ENCODE measurements around the gene SLX4IP. TPM values are rescaled to one million over a fixed set of nuclear protein-coding genes. Genes with fewer than 3 reads are reported as not detected.

The SLX4IP gene
- total and polyA plus RNA-seq, 2 donors (not counting 3 experiments of a cell fraction or from before 2014, with no cell fraction given): 1.9 to 4.5 TPM

- BruUV-seq (replicated peaks): no TSS peak
- Histone ChIP-seq H3K27ac (ENCODE audit: insufficient read depth, low read depth, low read length) (no peak overlapping the region), H2AFZ (ENCODE audit: low read depth, low read length) (no peak overlapping the region), H3K36me3 (ENCODE audit: control insufficient read depth in 2 of 2, extremely low read depth in 1 of 2, insufficient read depth in 2 of 2, low read length in 2 of 2) (no peaks in the 10 kb centered on the region), H3K4me3 (replicated peaks in 1 of 3; ENCODE audit: insufficient read depth in 1 of 3, low read depth in 1 of 3, low read length in 3 of 3) (no peak overlapping the region), H3K4me2 (ENCODE audit: insufficient read depth, low read length) (no peak overlapping the region), H3K9me1 (replicated peaks; ENCODE audit: control insufficient read depth, extremely low read depth, insufficient read depth, low read length) (no peaks in the 10 kb centered on the region), H3K9me3 (replicated peaks; ENCODE audit: control insufficient read depth, insufficient read depth, low read length) (no peaks in the 10 kb centered on the region), H3K9ac (replicated peaks; ENCODE audit: extremely low read depth, insufficient read depth, low read length) (no peak overlapping the region), H3K4me1 (ENCODE audit: control insufficient read depth, extremely low read depth, insufficient read depth, low read length) (peaks cover 28% of the 10 kb centered on the region), H3K27me3 (ENCODE audit: control insufficient read depth in 2 of 2, insufficient read depth in 2 of 2, low read length in 2 of 2) (no peaks in the 10 kb centered on the region), H4K20me1 (replicated peaks; ENCODE audit: control insufficient read depth, extremely low read depth, insufficient read depth, low read length) (no peaks in the 10 kb centered on the region), H3K79me2 (ENCODE audit: control insufficient read depth, insufficient read depth, low read length) (no peaks in the 10 kb centered on the region)
- FAIRE-seq: no peak
- intact Hi-C loops (cut with micrococcal nuclease): loop anchor here (10.0 kb wide), 1 partner anchor 992 kb away; no protein-coding TSS in a partner anchor
- TF ChIP-seq JUN (IDR thresholded peaks at IDR 0.05; ENCODE audit: borderline replicate concordance, insufficient read depth, insufficient read length, low read depth) (peak; percentile 30), CTCF (IDR thresholded peaks at IDR 0.05; ENCODE audit: extremely low read depth in 1 of 2, insufficient read depth in 1 of 2, low read depth in 1 of 2, low read length in 2 of 2) (no peak), FOS (IDR thresholded peaks at IDR 0.05; ENCODE audit: borderline replicate concordance, insufficient read depth, low read length) (peak; percentile 28), EZH2 (IDR thresholded peaks at IDR 0.05; ENCODE audit: borderline replicate concordance, low read depth, low read length, severe bottlenecking) (no peak), GATA2 (IDR thresholded peaks at IDR 0.05; ENCODE audit: insufficient read depth, insufficient read length, low read depth, low read length) (peak; percentile 60), POLR2AphosphoS5 (IDR thresholded peaks at IDR 0.05; ENCODE audit: insufficient read depth, low read depth, low read length) (peak; percentile 31), POLR2A (IDR thresholded peaks at IDR 0.05; ENCODE audit: low read depth, low read length) (no peak)
- peak; percentile 48 for DNase-seq (ENCODE audit: low read depth, low spot score)
- POLR2A ChIA-PET: no interaction called here
- dilution Hi-C loops (cut with MboI; ENCODE audit: extremely low pct_ligation_motif_present, low sequenced_read_pairs): no loop called here
- CTCF ChIA-PET: no interaction called here
Observed at GRCh38 chr20:10462516-10462915, 27.4 kb downstream of the SLX4IP start.
